Colonic mucosa (tissue), 4 donors: ENCODE results near the gene SLC22A14. TPM values are rescaled to one million over a fixed set of nuclear protein-coding genes. Genes with fewer than 3 reads are reported as not detected.

ENCODE experiments used
- DNase-seq: peaks from one replicate; pipeline ENCODE4 v3.0.0-alpha.2; 2020
- H3K27ac ChIP-seq: fragments of 200-600 bp; one replicate; pipeline ENCODE4 v1.8.0; 2021
- H3K27me3 ChIP-seq: fragments of 200-600 bp; one replicate; pipeline ENCODE4 v1.8.0; 2021
- H3K36me3 ChIP-seq: fragments of 200-600 bp; one replicate; pipeline ENCODE4 v1.8.0; 2021
- H3K4me1 ChIP-seq: fragments of 200-600 bp; one replicate; pipeline ENCODE4 v1.8.0; 2021; ENCODE audit warnings: mild to moderate bottlenecking
- H3K4me3 ChIP-seq: fragments of 200-600 bp; one replicate; pipeline ENCODE4 v1.8.0; 2021
- H3K9ac ChIP-seq, 2 donors: one replicate each; pipeline ENCODE4 v1.7.0; 2013; ENCODE audit warnings: control low read depth in 2 of 2, low read depth in 2 of 2, low read length in 2 of 2
- H3K9me3 ChIP-seq: fragments of 200-600 bp; one replicate; pipeline ENCODE4 v1.8.0; 2021
- CTCF ChIP-seq: fragments of 200-600 bp; IDR thresholded peaks from one replicate; pipeline ENCODE4 v1.8.0; 2022; ENCODE audit warnings: antibody characterized with exemption, mild to moderate bottlenecking
- intact Hi-C: fragments of 100-400 bp; cut with DNase I; formaldehyde crosslinking; loops from one replicate; pipeline ENCODE4 v1.14.1; 2022
- total RNA-seq, 2 donors: library from RNA; stranded (reverse); fragmentation: NEBNext Ultra II Directional in 1 of 2; extraction: Animal tissue kit (Norgen Biotek cat#: 25700) in 1 of 2; gene quantifications; one replicate each; pipeline ENCODE4 v1.2.1, GENCODE V29; 2021
- donor health status: healthy.
- donor health status: DM: no; HTN: no; CAD: no.
- donor health status: DM: no; HTN: no; CAD: no.

Gene SLC22A14
- total RNA-seq, 2 donors from 2014 or later = 0.11 to 0.44 TPM

DNA sequence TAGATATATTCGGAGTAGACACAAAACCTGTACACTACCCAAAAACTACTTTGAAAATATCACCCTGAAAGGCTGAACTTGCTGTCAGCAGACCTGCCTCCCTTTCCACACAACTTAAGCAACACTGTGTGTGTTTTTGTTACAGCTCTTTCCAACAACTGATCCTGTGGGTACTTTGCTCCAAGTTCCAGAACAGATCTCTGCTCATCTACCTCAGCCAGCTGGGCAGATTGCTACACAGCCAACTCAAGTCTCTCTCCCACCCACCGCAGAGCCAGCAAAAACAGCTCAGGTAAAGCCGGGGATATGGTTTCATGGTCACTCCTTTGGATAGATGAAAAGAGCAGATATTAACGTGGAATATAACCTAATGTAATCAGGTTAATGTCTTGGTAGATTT lies 36.2 kb upstream of the SLC22A14 start:
- Histone ChIP-seq H3K27ac (no peak overlapping the region), H3K4me1 (no peaks in the 10 kb centered on the region), H3K4me3 (no peak overlapping the region), H3K9ac (no peak overlapping the region), H3K9me3 (no peaks in the 10 kb centered on the region), H3K27me3 (no peaks in the 10 kb centered on the region), H3K36me3 (peaks cover 3% of the 10 kb centered on the region)
- DNase-seq = no peak
- intact Hi-C loops = no loop called here
- TF ChIP-seq CTCF = no peak

- H3K36me3 ChIP-seq = peaks cover 3% of the 10 kb centered on the region
- no peak overlapping the region for H3K4me3 ChIP-seq
- TF ChIP-seq CTCF = no peak
- H3K27ac ChIP-seq = no peak overlapping the region
- no peaks in the 10 kb centered on the region for H3K27me3 ChIP-seq
- no peak overlapping the region for H3K9ac ChIP-seq
- intact Hi-C loops = no loop called here
- H3K9me3 ChIP-seq = no peaks in the 10 kb centered on the region
- no peak for DNase-seq
- no peaks in the 10 kb centered on the region for H3K4me1 ChIP-seq
Observed at GRCh38 chr3:38247366-38248035, 34.6 kb upstream of the SLC22A14 start.

DNA sequence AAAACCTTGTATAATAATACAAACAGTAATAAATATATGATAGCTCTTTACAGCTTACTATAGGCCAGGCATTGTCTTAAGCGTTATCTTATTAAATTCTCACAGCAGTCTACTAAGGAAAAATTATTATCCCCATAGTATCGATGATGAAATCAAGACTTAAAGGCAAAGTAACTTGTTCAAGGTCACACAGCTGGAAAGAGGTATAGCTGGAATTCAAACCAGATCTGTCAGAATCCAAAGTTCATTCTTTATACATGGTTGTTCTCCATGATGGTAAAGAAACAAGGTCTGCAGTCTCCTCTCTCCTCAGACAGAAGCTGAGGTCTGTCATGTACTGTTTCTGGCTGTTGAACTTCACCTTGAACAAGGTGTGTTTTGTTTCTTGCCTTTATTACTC lies 31.9 kb upstream of the SLC22A14 start:
- no peaks in the 10 kb centered on the region for H3K9me3 ChIP-seq
- intact Hi-C loops = no loop called here
- TF ChIP-seq CTCF = no peak
- H3K9ac ChIP-seq = no peak overlapping the region
- H3K27ac ChIP-seq = no peak overlapping the region
- H3K27me3 ChIP-seq = no peaks in the 10 kb centered on the region
- no peak overlapping the region for H3K4me3 ChIP-seq
- H3K4me1 ChIP-seq = no peaks in the 10 kb centered on the region
- peaks cover 8% of the 10 kb centered on the region for H3K36me3 ChIP-seq
- DNase-seq = no peak

- Histone ChIP-seq H3K36me3 (peaks cover 8% of the 10 kb centered on the region), H3K4me3 (no peak overlapping the region), H3K9ac (no peak overlapping the region), H3K27me3 (no peaks in the 10 kb centered on the region), H3K9me3 (no peaks in the 10 kb centered on the region), H3K4me1 (no peaks in the 10 kb centered on the region), H3K27ac (no peak overlapping the region)
- intact Hi-C loops = no loop called here
- no peak for DNase-seq
- no peak for TF ChIP-seq CTCF
Observed at GRCh38 chr3:38251197-38251596, 30.9 kb upstream of the SLC22A14 start.

GRCh38 chr3:38253704-38254103 lies 28.4 kb upstream of the SLC22A14 start:
- H3K36me3 ChIP-seq = peaks cover 5% of the 10 kb centered on the region
- intact Hi-C loops = no loop called here
- no peak overlapping the region for H3K9ac ChIP-seq

More at GRCh38 chr3:38253704-38254103, 28.4 kb upstream of the SLC22A14 start:
- no peak for DNase-seq
- Histone ChIP-seq H3K27ac (no peak overlapping the region), H3K4me3 (no peak overlapping the region), H3K27me3 (no peaks in the 10 kb centered on the region), H3K9me3 (no peaks in the 10 kb centered on the region), H3K4me1 (no peaks in the 10 kb centered on the region)
- TF ChIP-seq CTCF = no peak
